ENCODE data around the gene NOVA1. TPM values are rescaled to one million over a fixed set of nuclear protein-coding genes. Genes with fewer than 3 reads are reported as not detected.

Gene NOVA1
- total RNA-seq, 1 experiment from 2014 or later, result 11.6 TPM

DNA sequence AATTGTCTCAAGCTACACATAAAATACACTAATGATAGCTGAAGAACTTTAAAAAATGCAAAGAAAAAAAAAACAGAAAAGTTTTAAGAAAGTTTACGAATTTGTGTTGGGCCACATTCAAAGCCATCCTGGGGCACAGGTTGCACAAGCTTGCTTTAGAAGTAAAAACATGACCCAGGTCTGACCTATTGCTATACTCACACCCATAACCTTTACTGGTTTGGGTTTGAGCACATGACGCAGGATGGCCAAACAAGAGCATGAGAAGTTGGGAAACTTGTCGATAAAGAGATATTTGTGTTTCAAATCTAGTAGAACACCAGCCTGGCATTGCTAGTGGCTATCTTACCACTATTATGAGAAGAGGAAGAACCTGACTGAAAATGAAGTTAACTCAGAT is 143.7 kb downstream of the NOVA1 start (continued):
- no peak for TF ChIP-seq ATF2 (CRISPR knock-in tag; IDR thresholded peaks at IDR 0.05; ENCODE audit: borderline replicate concordance, low read depth)
- TF ChIP-seq TP53 (CRISPR knock-in tag; IDR thresholded peaks at IDR 0.05), result no peak

GRCh38 chr14:26448181-26448855 is 149.5 kb downstream of the NOVA1 start:
- H3K27me3 Mint-ChIP-seq (ENCODE audit: low read depth), result no peaks in the 10 kb centered on the region
- H3K36me3 Mint-ChIP-seq, result no peaks in the 10 kb centered on the region
- no peak overlapping the region for H3K27ac Mint-ChIP-seq
- ChIA-PET CTCF (interaction anchor here (1.3 kb wide), 1 partner anchor 468 kb away, joined by 3 read pairs; no protein-coding TSS in a partner anchor), POLR2A (no interaction called here)
- H3K9me3 Mint-ChIP-seq, result no peaks in the 10 kb centered on the region
- ATAC-seq, result no peak
- H3K4me3 Mint-ChIP-seq, result no peak overlapping the region
- TF ChIP-seq TEAD4 (CRISPR knock-in tag; IDR thresholded peaks at IDR 0.05) (no peak), FOXK1 (CRISPR knock-in tag; IDR thresholded peaks at IDR 0.05) (no peak)
- peak; percentile 14 for DNase-seq (ENCODE audit: low spot score)
- peaks cover 5% of the 10 kb centered on the region; the same call in 1 of the 2 replicates for H3K4me1 Mint-ChIP-seq

DNA sequence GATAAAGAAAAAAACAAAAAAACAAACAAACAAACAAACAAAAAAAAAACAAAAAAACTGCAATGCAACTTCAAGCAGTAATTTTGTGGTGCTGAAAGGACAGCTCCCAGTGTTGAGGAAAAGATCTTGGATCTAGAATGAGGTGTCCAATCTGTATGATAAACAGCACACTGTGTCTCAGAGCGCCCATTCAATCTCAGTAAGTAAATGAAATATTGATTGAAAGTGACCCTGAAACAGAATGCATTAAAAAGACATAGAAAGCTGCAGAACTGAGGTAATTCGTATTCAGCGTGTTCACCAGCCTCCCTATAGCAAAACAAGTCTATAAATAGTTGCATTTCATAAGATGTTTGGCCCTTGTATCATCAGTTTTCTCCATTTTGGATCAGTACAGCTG is 153.0 kb downstream of the NOVA1 start:
- H3K4me1 Mint-ChIP-seq, result peaks cover 5% of the 10 kb centered on the region; the same call in 1 of the 2 replicates
- H3K4me3 Mint-ChIP-seq, result no peak overlapping the region
- TF ChIP-seq, protein P1, sequence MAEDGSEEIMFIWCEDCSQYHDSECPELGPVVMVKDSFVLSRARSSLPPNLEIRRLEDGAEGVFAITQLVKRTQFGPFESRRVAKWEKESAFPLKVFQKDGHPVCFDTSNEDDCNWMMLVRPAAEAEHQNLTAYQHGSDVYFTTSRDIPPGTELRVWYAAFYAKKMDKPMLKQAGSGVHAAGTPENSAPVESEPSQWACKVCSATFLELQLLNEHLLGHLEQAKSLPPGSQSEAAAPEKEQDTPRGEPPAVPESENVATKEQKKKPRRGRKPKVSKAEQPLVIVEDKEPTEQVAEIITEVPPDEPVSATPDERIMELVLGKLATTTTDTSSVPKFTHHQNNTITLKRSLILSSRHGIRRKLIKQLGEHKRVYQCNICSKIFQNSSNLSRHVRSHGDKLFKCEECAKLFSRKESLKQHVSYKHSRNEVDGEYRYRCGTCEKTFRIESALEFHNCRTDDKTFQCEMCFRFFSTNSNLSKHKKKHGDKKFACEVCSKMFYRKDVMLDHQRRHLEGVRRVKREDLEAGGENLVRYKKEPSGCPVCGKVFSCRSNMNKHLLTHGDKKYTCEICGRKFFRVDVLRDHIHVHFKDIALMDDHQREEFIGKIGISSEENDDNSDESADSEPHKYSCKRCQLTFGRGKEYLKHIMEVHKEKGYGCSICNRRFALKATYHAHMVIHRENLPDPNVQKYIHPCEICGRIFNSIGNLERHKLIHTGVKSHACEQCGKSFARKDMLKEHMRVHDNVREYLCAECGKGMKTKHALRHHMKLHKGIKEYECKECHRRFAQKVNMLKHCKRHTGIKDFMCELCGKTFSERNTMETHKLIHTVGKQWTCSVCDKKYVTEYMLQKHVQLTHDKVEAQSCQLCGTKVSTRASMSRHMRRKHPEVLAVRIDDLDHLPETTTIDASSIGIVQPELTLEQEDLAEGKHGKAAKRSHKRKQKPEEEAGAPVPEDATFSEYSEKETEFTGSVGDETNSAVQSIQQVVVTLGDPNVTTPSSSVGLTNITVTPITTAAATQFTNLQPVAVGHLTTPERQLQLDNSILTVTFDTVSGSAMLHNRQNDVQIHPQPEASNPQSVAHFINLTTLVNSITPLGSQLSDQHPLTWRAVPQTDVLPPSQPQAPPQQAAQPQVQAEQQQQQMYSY (CRISPR knock-in tag; IDR thresholded peaks at IDR 0.05), result no peak
- TF ChIP-seq, protein P2, sequence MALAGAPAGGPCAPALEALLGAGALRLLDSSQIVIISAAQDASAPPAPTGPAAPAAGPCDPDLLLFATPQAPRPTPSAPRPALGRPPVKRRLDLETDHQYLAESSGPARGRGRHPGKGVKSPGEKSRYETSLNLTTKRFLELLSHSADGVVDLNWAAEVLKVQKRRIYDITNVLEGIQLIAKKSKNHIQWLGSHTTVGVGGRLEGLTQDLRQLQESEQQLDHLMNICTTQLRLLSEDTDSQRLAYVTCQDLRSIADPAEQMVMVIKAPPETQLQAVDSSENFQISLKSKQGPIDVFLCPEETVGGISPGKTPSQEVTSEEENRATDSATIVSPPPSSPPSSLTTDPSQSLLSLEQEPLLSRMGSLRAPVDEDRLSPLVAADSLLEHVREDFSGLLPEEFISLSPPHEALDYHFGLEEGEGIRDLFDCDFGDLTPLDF (CRISPR knock-in tag; IDR thresholded peaks at IDR 0.05), result no peak
- TF ChIP-seq HMGA2 (CRISPR knock-in tag; IDR thresholded peaks at IDR 0.05), result no peak
- no peak for TF ChIP-seq CBFB (CRISPR knock-in tag; IDR thresholded peaks at IDR 0.05; ENCODE audit: low read depth)
- TF ChIP-seq ZBTB43 (CRISPR knock-in tag; IDR thresholded peaks at IDR 0.05), result no peak
- no peak for TF ChIP-seq TCF7 (CRISPR knock-in tag; IDR thresholded peaks at IDR 0.05; ENCODE audit: low read depth)
- no peak for TF ChIP-seq ZNF281 (CRISPR knock-in tag; IDR thresholded peaks at IDR 0.05)
- TF ChIP-seq NR1H2 (CRISPR knock-in tag; IDR thresholded peaks at IDR 0.05), result no peak
- TF ChIP-seq, protein P3, sequence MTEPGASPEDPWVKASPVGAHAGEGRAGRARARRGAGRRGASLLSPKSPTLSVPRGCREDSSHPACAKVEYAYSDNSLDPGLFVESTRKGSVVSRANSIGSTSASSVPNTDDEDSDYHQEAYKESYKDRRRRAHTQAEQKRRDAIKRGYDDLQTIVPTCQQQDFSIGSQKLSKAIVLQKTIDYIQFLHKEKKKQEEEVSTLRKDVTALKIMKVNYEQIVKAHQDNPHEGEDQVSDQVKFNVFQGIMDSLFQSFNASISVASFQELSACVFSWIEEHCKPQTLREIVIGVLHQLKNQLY (CRISPR knock-in tag; IDR thresholded peaks at IDR 0.05), result no peak
- TF ChIP-seq NR3C1 (CRISPR knock-in tag; conservative IDR thresholded peaks at IDR 0.05; ENCODE audit: low read depth), result no peak
- no peak for TF ChIP-seq ZNF121 (CRISPR knock-in tag; IDR thresholded peaks at IDR 0.05)
- no peaks in the 10 kb centered on the region for H3K36me3 Mint-ChIP-seq
- ChIA-PET CTCF (interaction anchor here (0.7 to 1.0 kb wide), 2 partner anchors 51 to 285 kb away, joined by 3 to 5 read pairs; no protein-coding TSS in a partner anchor), POLR2A (interaction anchor here (0.6 to 0.7 kb wide), 2 partner anchors 18 to 1126 kb away, joined by 3 read pairs; no protein-coding TSS in a partner anchor)
- H3K9me3 Mint-ChIP-seq, result no peaks in the 10 kb centered on the region
- ATAC-seq (no peak), DNase-seq (ENCODE audit: low spot score) (no peak)
- H3K27me3 Mint-ChIP-seq (ENCODE audit: low read depth), result no peaks in the 10 kb centered on the region
- no peak overlapping the region for H3K27ac Mint-ChIP-seq

Data from WTC11 (cell line).